ENCODE data around the gene EVI5.

DNA sequence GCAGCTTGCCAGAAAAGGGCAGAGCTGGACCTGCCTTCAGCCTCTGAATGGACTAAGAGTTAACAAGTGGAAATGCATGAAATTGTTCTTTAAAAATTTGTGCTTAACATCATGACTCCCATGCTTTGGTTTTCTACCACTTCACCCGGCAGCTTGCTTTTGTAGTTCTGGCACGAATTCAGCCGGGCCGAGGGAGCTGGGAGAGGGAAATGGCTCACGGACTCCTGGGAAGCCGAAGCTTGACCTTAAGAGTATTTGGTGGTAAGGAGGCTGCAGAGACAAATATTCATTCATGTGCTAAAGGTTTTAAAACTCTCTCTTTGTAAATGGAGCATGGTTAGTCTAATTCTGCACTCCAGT is 281.0 kb downstream of the EVI5 start:
- no peak for TF ChIP-seq POLR2A (IDR thresholded peaks at IDR 0.05)
- TF ChIP-seq CTCF (IDR thresholded peaks at IDR 0.05): no peak
- no peak for TF ChIP-seq EP300 (IDR thresholded peaks at IDR 0.05)

Measured in tibial nerve (tissue), 4 donors.